GM12878 (cell line): ENCODE results near the gene LMOD3. TPM values are rescaled to one million over a fixed set of nuclear protein-coding genes. Genes with fewer than 3 reads are reported as not detected.

Experiments
- ATAC-seq: fragments of 200-7000 bp; cut with Tn5 transposase; 3 replicates; pipeline ENCODE4 v1.9.1; 2020; ENCODE audit warnings: mild to moderate bottlenecking, moderate library complexity
- BruUV-seq: library from RNA; stranded (reverse); fragments of 400-500 nt; replicated peaks from 2 replicates; lab custom pipeline; 2021; lab: Mats Ljungman, UMichigan
- CTCF ChIA-PET: fragments of 300-600 bp; sonication (Branson Sonifier 250); formaldehyde crosslinking; extraction: SDS; loops from one replicate; lab custom pipeline; 2021; ENCODE audit warnings: inconsistent platforms; lab: Yijun Ruan, JAX
- POLR2A ChIA-PET: fragments of 350-600 bp; formaldehyde crosslinking; extraction: SDS; loops from one replicate; lab custom pipeline; 2021; ENCODE audit warnings: inconsistent platforms; lab: Charles Lee
- RAD21 ChIA-PET: fragments of 300-600 bp; sonication (Branson Sonifier 250); formaldehyde crosslinking; loops from one replicate; lab custom pipeline; 2023; ENCODE audit warnings: antibody characterized with exemption; ENCODE audit not compliant: unreplicated experiment; lab: Charles Lee
- SMC1A ChIA-PET: fragments of 300-600 bp; sonication (Branson Sonifier 250); formaldehyde crosslinking; loops from one replicate; lab custom pipeline; 2023; ENCODE audit not compliant: unreplicated experiment, uncharacterized antibody; lab: Charles Lee
- DNase-seq: peaks from one replicate; pipeline ENCODE4 v3.0.0-alpha.2; 2011; ENCODE audit warnings: low read depth, low spot score
- FAIRE-seq: peaks from 3 replicates; lab custom pipeline; 2011; peaks lifted over from hg19 to GRCh38; lab: Jason Lieb, UNC
- H2AFZ ChIP-seq: 2 replicates; pipeline ENCODE4 v1.6.0; 2011; ENCODE audit warnings: low read depth, low read length, control low read depth; ENCODE audit not compliant: control insufficient read depth
- H3K27ac ChIP-seq: 2 replicates; pipeline ENCODE4 v1.5.1; 2011; ENCODE audit warnings: control low read depth; ENCODE audit not compliant: control insufficient read depth, insufficient read depth
- H3K27me3 ChIP-seq, 2 experiments: replicated peaks in 1 of 2; 2 replicates each; pipeline versions ENCODE4 v1.6.0 to v1.6.1; 2011; ENCODE audit warnings: low read length in 1 of 2; ENCODE audit not compliant: control insufficient read depth in 2 of 2, insufficient read depth in 2 of 2
- H3K36me3 ChIP-seq, 2 experiments: 2 replicates each; pipeline ENCODE4 v1.5.1; 2011; ENCODE audit warnings: low read length in 1 of 2; ENCODE audit not compliant: control insufficient read depth in 2 of 2, insufficient read depth in 2 of 2
- H3K4me1 ChIP-seq: 2 replicates; pipeline ENCODE4 v1.6.1; 2011; ENCODE audit warnings: mild to moderate bottlenecking, low read length, moderate library complexity, mixed read lengths; ENCODE audit not compliant: control insufficient read depth, insufficient read depth
- H3K4me2 ChIP-seq: 2 replicates; pipeline ENCODE4 v1.6.0; 2011; ENCODE audit warnings: control low read depth; ENCODE audit not compliant: control insufficient read depth, insufficient read depth
- H3K4me3 ChIP-seq: fragments of 200-600 bp; sonication (generic); 2 replicates; pipeline ENCODE4 v1.5.1; 2016
- H3K79me2 ChIP-seq: 2 replicates; pipeline ENCODE4 v1.6.0; 2011; ENCODE audit warnings: low read length; ENCODE audit not compliant: control insufficient read depth, insufficient read depth
- H3K9ac ChIP-seq: 2 replicates; pipeline ENCODE4 v1.8.0; 2011; ENCODE audit warnings: low read length, control low read depth, mixed read lengths; ENCODE audit not compliant: control insufficient read depth, insufficient read depth
- H3K9me3 ChIP-seq: replicated peaks from 3 replicates; pipeline ENCODE4 v1.5.1; 2011; ENCODE audit warnings: mild to moderate bottlenecking, low read length; ENCODE audit not compliant: control insufficient read depth, insufficient read depth
- H4K20me1 ChIP-seq: 2 replicates; pipeline ENCODE4 v1.6.0; 2011; ENCODE audit not compliant: control insufficient read depth, insufficient read depth
- ETV6 ChIP-seq, 2 experiments: fragments of 450-650 bp in 1 of 2; IDR thresholded peaks in 1 of 2; conservative IDR thresholded peaks in 1 of 2; 2 replicates each; pipeline ENCODE4 v1.6.1; 2014; ENCODE audit warnings: antibody characterized with exemption in 1 of 2, borderline replicate concordance in 1 of 2, low read depth in 1 of 2, mild to moderate bottlenecking in 1 of 2, moderate library complexity in 1 of 2
- IRF5 ChIP-seq: fragments of 450-650 bp; IDR thresholded peaks from 2 replicates; pipeline ENCODE4 v1.6.1; 2017; ENCODE audit warnings: borderline replicate concordance
- MYB ChIP-seq: fragments of 150-350 bp; IDR thresholded peaks from 2 replicates; pipeline ENCODE4 v1.6.1; 2014; ENCODE audit warnings: mild to moderate bottlenecking, low read depth, low read length, borderline replicate concordance
- RUNX3 ChIP-seq: IDR thresholded peaks from 2 replicates; pipeline ENCODE4 v1.6.1; 2012; ENCODE audit warnings: low read length, inconsistent platforms
- SIN3A ChIP-seq: IDR thresholded peaks from 2 replicates; pipeline ENCODE4 v1.6.1; 2012; ENCODE audit warnings: low read depth, low read length, improper control_type of control experiment
- SMARCA5 ChIP-seq: fragments of 450-650 bp; IDR thresholded peaks from 2 replicates; pipeline ENCODE4 v1.6.1; 2017; ENCODE audit warnings: mild to moderate bottlenecking
- SUPT20H ChIP-seq: IDR thresholded peaks from 2 replicates; pipeline ENCODE4 v1.6.1; 2011; ENCODE audit warnings: low read depth, mild to moderate bottlenecking, low read length, moderate library complexity, borderline replicate concordance; ENCODE audit not compliant: control insufficient read depth
- ZNF24 ChIP-seq: fragments of 450-650 bp; IDR thresholded peaks from 2 replicates; pipeline ENCODE4 v1.6.1; 2017; ENCODE audit warnings: antibody characterized with exemption, mild to moderate bottlenecking
- WGBS: methylation state at CpG from one replicate; pipeline ENCODE4 v1.1.6; 2016; ENCODE audit warnings: low lambda C conversion rate; ENCODE audit not compliant: insufficient replicate concordance, insufficient coverage; ENCODE audit errors: missing lambda C conversion rate; 5-methylcytosine and 5-hydroxymethylcytosine counted together
- in situ Hi-C: fragments of 300-500 bp; cut with MboI; formaldehyde crosslinking; loops from 9 replicates; pipeline ENCODE4 v1.14.3; 2018; ENCODE audit warnings: mixed read lengths
- intact Hi-C: fragments of 100-400 bp; cut with micrococcal nuclease; formaldehyde crosslinking; loops from one replicate; pipeline ENCODE4 v1.14.2; 2022; ENCODE audit not compliant: unreplicated experiment
- polyA plus RNA-seq, 11 experiments: library from polyadenylated mRNA; depleted of rRNA in 4 of 11; unstranded in 6 of 11; stranded (reverse) in 5 of 11; fragments of >200 nt; fragmentation: Nextera tagmentation in 4 of 11; fragmentation: Illumina TruSeq in 1 of 11; extraction: Ambion mirVana in 4 of 11; extraction: Trizol in 1 of 11; gene quantifications; 1 replicate in 1 of 11; 2 replicates in 10 of 11; pipeline versions ENCODE4 v1.2.1 to v1.2.3, GENCODE V29; 2011 to 2016; ENCODE audit warnings: inconsistent platforms in 2 of 11, missing spikeins in 2 of 11, low read depth in 1 of 11
- total RNA-seq, 4 experiments: library from RNA; depleted of rRNA in 3 of 4; stranded (reverse); fragments of >200 nt in 3 of 4; fragmentation: Illumina TruSeq in 1 of 4; extraction: Trizol in 1 of 4; gene quantifications; 2 replicates each; pipeline versions ENCODE4 v1.2.1 to v1.2.3, GENCODE V29; 2013 to 2021
- TF ChIP-seq, protein P1 (sequence below): IDR thresholded peaks from 2 replicates; pipeline ENCODE4 v1.6.1; 2011; ENCODE audit warnings: mild to moderate bottlenecking, low read depth, low read length, moderate library complexity; ENCODE audit not compliant: insufficient replicate concordance

LMOD3 gene
- total and polyA plus RNA-seq, 10 of the 15 experiments (the other 5 are each of a cell fraction or from before 2014, with no cell fraction given): 0.04 to 0.20 (median 0.09) TPM; not detected in 1

DNA sequence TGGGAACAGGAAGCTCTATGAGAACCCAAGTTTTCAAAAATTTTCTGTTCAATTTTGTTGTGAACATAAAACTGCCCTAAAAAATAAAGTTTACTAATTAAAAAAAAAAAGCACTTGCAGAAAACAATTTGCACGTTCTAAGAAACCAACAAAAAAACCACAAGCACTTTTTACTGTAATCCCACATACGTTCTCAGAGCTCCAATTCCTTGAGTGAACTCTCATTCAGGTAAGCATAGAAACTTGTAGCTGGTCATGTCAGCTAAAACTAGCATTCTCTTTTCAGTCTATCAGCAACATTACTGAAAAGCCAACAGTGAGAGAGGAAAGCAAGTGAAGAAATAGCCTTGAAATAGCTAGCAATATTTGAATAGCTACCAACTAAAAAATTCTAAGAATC, 58.8 kb downstream of the LMOD3 start:
- TF ChIP-seq RUNX3 (no peak), ZNF24 (no peak), MYB (no peak), SIN3A (no peak), ETV6 (conservative IDR thresholded peaks at IDR 0.05 in 1 of 2, IDR thresholded peaks at IDR 0.05 in 1 of 2; ENCODE audit: borderline replicate concordance in 1 of 2, low read depth in 1 of 2) (no peak), SMARCA5 (no peak)
- peaks cover 1 to 22% of the 10 kb centered on the region in 2 experiments; a peak in 2 of 4 replicates for H3K36me3 ChIP-seq
- H3K9ac ChIP-seq: no peak overlapping the region
- peaks cover 2% of the 10 kb centered on the region for H3K4me1 ChIP-seq
- no peak overlapping the region for H3K4me2 ChIP-seq
- no peaks in the 10 kb centered on the region for H4K20me1 ChIP-seq
- POLR2A ChIA-PET: interaction anchor here (0.7 to 1.1 kb wide), 2 partner anchors 10 to 16 kb away, joined by 3 to 4 read pairs; no protein-coding TSS in a partner anchor
- CTCF ChIA-PET: interaction anchor here (0.9 to 1.9 kb wide), 5 partner anchors 10 to 57 kb away, joined by 3 to 5 read pairs (median 4); no protein-coding TSS in a partner anchor
- intact Hi-C loops: no loop called here
- RAD21 ChIA-PET: no interaction called here
- no TSS peak for BruUV-seq
- FAIRE-seq: no peak
- SMC1A ChIA-PET: interaction anchor here (0.7 to 5.6 kb wide), 8 partner anchors 12 to 137 kb away, joined by 3 to 32 read pairs (median 6); partner anchors contain the start of gene TMF1
- no peak overlapping the region for H3K27ac ChIP-seq
- H3K27me3 ChIP-seq: no peaks in the 10 kb centered on the region
- H3K4me3 ChIP-seq: no peak overlapping the region
- H3K79me2 ChIP-seq: no peaks in the 10 kb centered on the region
- 48% methylated on average over 2 of the region's 2 CpGs for WGBS
- H3K9me3 ChIP-seq: no peaks in the 10 kb centered on the region; the same call in 2 of the 3 replicates
- no peak for ATAC-seq
- no peak for DNase-seq
- H2AFZ ChIP-seq: no peak overlapping the region
- in situ Hi-C loops: no loop called here

DNA sequence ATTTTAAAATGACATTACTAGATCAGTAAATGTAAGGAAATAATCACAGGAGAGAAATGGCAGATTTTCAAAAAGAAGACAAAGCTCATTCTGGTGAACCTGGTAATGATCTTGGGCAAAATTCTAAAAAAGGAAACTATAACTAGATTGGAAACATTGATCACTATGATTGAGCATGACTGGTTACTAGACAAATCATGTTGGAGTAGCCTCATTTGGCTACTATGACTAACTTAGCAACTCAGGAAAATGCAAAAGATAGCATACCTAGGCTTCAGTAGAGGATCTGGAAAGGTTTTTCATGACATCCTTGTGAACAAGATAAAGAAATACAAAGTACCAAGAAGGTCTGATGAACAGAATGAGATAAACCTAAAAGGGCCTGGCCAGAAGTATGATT, 62.7 kb downstream of the LMOD3 start:
- Histone ChIP-seq H3K9ac (no peak overlapping the region), H3K4me3 (no peak overlapping the region), H3K9me3 (no peaks in the 10 kb centered on the region; the same call in 2 of the 3 replicates), H3K79me2 (no peaks in the 10 kb centered on the region; the same call in 1 of the 2 replicates), H3K27ac (no peak overlapping the region), H2AFZ (no peak overlapping the region), H3K4me1 (peaks cover 10% of the 10 kb centered on the region), H3K27me3 (no peaks in the 10 kb centered on the region), H3K36me3 (peaks cover 1 to 18% of the 10 kb centered on the region in 2 experiments; a peak in 2 of 4 replicates), H3K4me2 (no peak overlapping the region), H4K20me1 (no peaks in the 10 kb centered on the region)
- TF ChIP-seq IRF5 (no peak), SUPT20H (no peak)
- TF ChIP-seq, protein P1, sequence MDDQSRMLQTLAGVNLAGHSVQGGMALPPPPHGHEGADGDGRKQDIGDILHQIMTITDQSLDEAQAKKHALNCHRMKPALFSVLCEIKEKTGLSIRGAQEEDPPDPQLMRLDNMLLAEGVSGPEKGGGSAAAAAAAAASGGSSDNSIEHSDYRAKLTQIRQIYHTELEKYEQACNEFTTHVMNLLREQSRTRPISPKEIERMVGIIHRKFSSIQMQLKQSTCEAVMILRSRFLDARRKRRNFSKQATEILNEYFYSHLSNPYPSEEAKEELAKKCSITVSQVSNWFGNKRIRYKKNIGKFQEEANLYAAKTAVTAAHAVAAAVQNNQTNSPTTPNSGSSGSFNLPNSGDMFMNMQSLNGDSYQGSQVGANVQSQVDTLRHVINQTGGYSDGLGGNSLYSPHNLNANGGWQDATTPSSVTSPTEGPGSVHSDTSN: no peak
- in situ Hi-C loops: no loop called here
- ATAC-seq: no peak
- ChIA-PET POLR2A (interaction anchor here (1.0 to 1.3 kb wide), 2 partner anchors 24 to 27 kb away, joined by 3 read pairs; no protein-coding TSS in a partner anchor), RAD21 (interaction anchor here (0.7 to 2.2 kb wide), 2 partner anchors 23 to 34 kb away, joined by 3 to 9 read pairs; no protein-coding TSS in a partner anchor), CTCF (interaction anchor here (1.1 to 2.5 kb wide), 3 partner anchors 11 to 19 kb away, joined by 3 to 7 read pairs (median 5); no protein-coding TSS in a partner anchor), SMC1A (interaction anchor here (1.1 to 5.6 kb wide), 10 partner anchors 8 to 42 kb away, joined by 3 to 32 read pairs (median 4); partner anchors contain the start of genes TMF1 and UBA3)
- intact Hi-C loops: no loop called here
- no peak for FAIRE-seq
- BruUV-seq: no TSS peak
- DNase-seq: no peak
